Muscle of back (tissue), 13 donors: ENCODE results near the gene NFX1. TPM values are rescaled to one million over a fixed set of nuclear protein-coding genes. Genes with fewer than 3 reads are reported as not detected.
A peak's percentile ranks its signal among the peaks of the same experiment; 100 is the strongest.

Experiments
- DNase-seq, 3 donors: peaks; one replicate each; pipeline versions ENCODE4 v3.0.0 to v3.0.0-alpha.2; 2013
- long read RNA-seq, 9 donors: transcript quantifications; one replicate each; lab custom pipeline, GENCODE V29; 2026
- polyA plus RNA-seq, 10 donors: library from polyadenylated mRNA; unstranded; fragments of 120-200 nt; gene quantifications; one replicate each; pipeline ENCODE4 v1.2.1, GENCODE V29; 2013; ENCODE audit not compliant: insufficient read length in 10 of 10

NFX1 gene
- 10 to 100 TPM; 21.6 to 33.4 (median 27.1) TPM for polyA plus RNA-seq
- long read RNA-seq, donor 1, result 0 reads
- long read RNA-seq, donor 2, partial matches to known transcripts, result 0 of 3 reads
- long read RNA-seq, donor 2, other reads (novel, unspliced or antisense), result 0 of 3 reads
- long read RNA-seq, donor 3, result 0 reads
- long read RNA-seq, donor 4, result 0 reads
- long read RNA-seq, donor 5, partial matches to known transcripts, result 0 of 1 reads
- long read RNA-seq, donor 5, other reads (novel, unspliced or antisense), result 0 of 1 reads
- long read RNA-seq, donor 6, result 0 reads
- long read RNA-seq, donor 7, partial matches to known transcripts, result 5 of 8 reads
- long read RNA-seq, donor 7, other reads (novel, unspliced or antisense), result 0 of 8 reads
- long read RNA-seq, donor 8, partial matches to known transcripts, result 0 of 2 reads
- long read RNA-seq, donor 8, other reads (novel, unspliced or antisense), result 0 of 2 reads
- long read RNA-seq, donor 9, result 0 reads

- DNase-seq, result peak; percentile 99 to 100 (median 100)
These were observed at the start of gene NFX1 for GRCh38 chr9:33290247-33291030. Gene NFX1 (plus strand): TSS chr9:33290516. CDS start chr9:33290573, 57 bp downstream.

GRCh38 chr9:33241298-33241697 is 49.0 kb upstream of the NFX1 start:
- no peak for DNase-seq

- no peak for DNase-seq
These were observed 47.6 kb upstream of the NFX1 start for GRCh38 chr9:33242609-33243134.

- no peak for DNase-seq
These were observed 46.1 kb upstream of the NFX1 start for GRCh38 chr9:33244137-33244784.

- DNase-seq, result no peak
These were observed 45.0 kb upstream of the NFX1 start for GRCh38 chr9:33245341-33245740.

GRCh38 chr9:33246269-33246860 is 44.0 kb upstream of the NFX1 start:
- no peak for DNase-seq

GRCh38 chr9:33248606-33249005 is 41.7 kb upstream of the NFX1 start:
- DNase-seq, result no peak

GRCh38 chr9:33249087-33249658 is 41.1 kb upstream of the NFX1 start:
- no peak for DNase-seq

GRCh38 chr9:33249983-33250382 is 40.3 kb upstream of the NFX1 start:
- no peak for DNase-seq

- no peak for DNase-seq
These were observed 39.8 kb upstream of the NFX1 start for GRCh38 chr9:33250458-33250995.

- DNase-seq, result no peak
These were observed 36.1 kb upstream of the NFX1 start for GRCh38 chr9:33254211-33254610.

GRCh38 chr9:33255014-33255413 is 35.3 kb upstream of the NFX1 start:
- DNase-seq, result no peak

- DNase-seq, result no peak
These were observed 34.8 kb upstream of the NFX1 start for GRCh38 chr9:33255471-33255870.

- no peak for DNase-seq
These were observed 34.1 kb upstream of the NFX1 start for GRCh38 chr9:33256236-33256635.

- no peak for DNase-seq
These were observed 33.0 kb upstream of the NFX1 start for GRCh38 chr9:33257276-33257675.

GRCh38 chr9:33260372-33260771 is 29.9 kb upstream of the NFX1 start:
- no peak for DNase-seq

- peak in 2 of 3 donors; percentile 23 to 71 for DNase-seq
These were observed 26.9 kb upstream of the NFX1 start for GRCh38 chr9:33263131-33264002.

- DNase-seq, result peak in 1 of 3 donors; percentile 45
These were observed 26.3 kb upstream of the NFX1 start for GRCh38 chr9:33264003-33264472.

GRCh38 chr9:33264473-33265177 is 25.7 kb upstream of the NFX1 start, which contains the start of the genes BAG1 and CHMP5:
Gene BAG1 (minus strand): TSS chr9:33264708.
Gene CHMP5 (plus strand): TSS chr9:33265049. CDS start chr9:33265079, 30 bp downstream.
- peak; percentile 99 to 100 (median 100) for DNase-seq
